Mesenchymal stem cell (in vitro differentiated cells and primary cell): ENCODE results near the gene CRYL1.

ENCODE experiments used
- DNase-seq: peaks from one replicate; pipeline ENCODE4 v3.0.0-alpha.2; 2013
- H2AFZ ChIP-seq: one replicate; pipeline ENCODE4 v1.6.1; 2013; ENCODE audit warnings: low read depth, mild to moderate bottlenecking, control low read depth, inconsistent platforms, low read length, moderate library complexity
- H2AK5ac ChIP-seq: 2 replicates; pipeline ENCODE4 v1.6.1; 2013; ENCODE audit warnings: low read length, moderate library complexity, mild to moderate bottlenecking, inconsistent platforms; ENCODE audit not compliant: severe bottlenecking
- H2BK120ac ChIP-seq: one replicate; pipeline ENCODE4 v1.6.1; 2013; ENCODE audit warnings: low read depth, mild to moderate bottlenecking, inconsistent platforms, low read length, moderate library complexity
- H2BK12ac ChIP-seq, 2 experiments: one replicate each; pipeline ENCODE4 v1.6.1; 2013; ENCODE audit warnings: inconsistent platforms in 2 of 2, low read length in 2 of 2, mild to moderate bottlenecking in 2 of 2, moderate library complexity in 2 of 2, control low read depth in 1 of 2
- H2BK15ac ChIP-seq: one replicate; pipeline ENCODE4 v1.6.1; 2013; ENCODE audit warnings: mild to moderate bottlenecking, low read depth, inconsistent platforms; ENCODE audit not compliant: poor library complexity, severe bottlenecking
- H2BK5ac ChIP-seq: 2 replicates; pipeline ENCODE4 v1.6.1; 2013; ENCODE audit warnings: low read depth, mild to moderate bottlenecking, low read length, control low read depth, inconsistent platforms; ENCODE audit not compliant: poor library complexity, severe bottlenecking
- H3K14ac ChIP-seq, 2 experiments: one replicate each; pipeline ENCODE4 v1.6.1; 2013; ENCODE audit warnings: inconsistent platforms in 2 of 2, low read length in 2 of 2, control low read depth in 1 of 2, mild to moderate bottlenecking in 1 of 2, moderate library complexity in 1 of 2
- H3K18ac ChIP-seq, 2 experiments: one replicate each; pipeline ENCODE4 v1.6.1; 2013; ENCODE audit warnings: inconsistent platforms in 2 of 2, low read length in 2 of 2, control low read depth in 1 of 2, low read depth in 1 of 2, mild to moderate bottlenecking in 1 of 2
- H3K23ac ChIP-seq, 2 experiments: one replicate each; pipeline ENCODE4 v1.6.1; 2013; ENCODE audit warnings: inconsistent platforms in 2 of 2, low read length in 2 of 2, mild to moderate bottlenecking in 2 of 2, moderate library complexity in 2 of 2, control low read depth in 1 of 2
- H3K27ac ChIP-seq: 2 replicates; pipeline ENCODE4 v1.5.1; 2013; ENCODE audit warnings: mild to moderate bottlenecking, moderate library complexity, low read length, control low read depth, inconsistent platforms; ENCODE audit not compliant: poor library complexity, severe bottlenecking
- H3K27me3 ChIP-seq, 2 experiments: 2 replicates each; pipeline versions ENCODE4 v1.6.1 to v1.7.0; 2013; ENCODE audit warnings: low read length in 2 of 2, mild to moderate bottlenecking in 2 of 2, moderate library complexity in 2 of 2, control low read depth in 1 of 2, inconsistent platforms in 1 of 2; ENCODE audit not compliant: control insufficient read depth in 1 of 2, insufficient read depth in 1 of 2
- H3K36me3 ChIP-seq, 2 experiments: 2 replicates each; pipeline versions ENCODE4 v1.6.1 to v1.7.0; 2013; ENCODE audit warnings: low read length in 2 of 2, control low read depth in 1 of 2, inconsistent platforms in 1 of 2, low read depth in 1 of 2, mild to moderate bottlenecking in 1 of 2; ENCODE audit not compliant: insufficient read depth in 2 of 2, control insufficient read depth in 1 of 2
- H3K4ac ChIP-seq, 2 experiments: one replicate each; pipeline ENCODE4 v1.6.1; 2013; ENCODE audit warnings: inconsistent platforms in 2 of 2, low read length in 2 of 2, mild to moderate bottlenecking in 2 of 2, moderate library complexity in 2 of 2, control low read depth in 1 of 2, low read depth in 1 of 2
- H3K4me1 ChIP-seq: 2 replicates; pipeline ENCODE4 v1.6.1; 2013; ENCODE audit warnings: low read depth, low read length, control low read depth; ENCODE audit not compliant: control insufficient read depth, insufficient read depth
- H3K4me2 ChIP-seq: 2 replicates; pipeline ENCODE4 v1.6.1; 2013; ENCODE audit warnings: low read length, mild to moderate bottlenecking, inconsistent platforms; ENCODE audit not compliant: poor library complexity, severe bottlenecking
- H3K4me3 ChIP-seq, 2 experiments: 2 replicates each; pipeline versions ENCODE4 v1.5.1 to v1.7.0; 2013; ENCODE audit warnings: low read length in 2 of 2, mild to moderate bottlenecking in 2 of 2, control low read depth in 1 of 2, low read depth in 1 of 2; ENCODE audit not compliant: insufficient read depth in 1 of 2
- H3K79me1 ChIP-seq: replicated peaks from 2 replicates; pipeline ENCODE4 v1.6.1; 2013; ENCODE audit warnings: mild to moderate bottlenecking, control low read depth, low read length, inconsistent platforms; ENCODE audit not compliant: poor library complexity, severe bottlenecking
- H3K9ac ChIP-seq: 2 replicates; pipeline ENCODE4 v1.7.0; 2013; ENCODE audit warnings: mild to moderate bottlenecking, low read length, moderate library complexity
- H3K9me3 ChIP-seq: 2 replicates; pipeline ENCODE4 v1.7.0; 2013; ENCODE audit warnings: mild to moderate bottlenecking, low read length; ENCODE audit not compliant: control insufficient read depth
- H4K8ac ChIP-seq: one replicate; pipeline ENCODE4 v1.6.1; 2013; ENCODE audit warnings: inconsistent platforms, mild to moderate bottlenecking, low read length, moderate library complexity
- H4K91ac ChIP-seq: one replicate; pipeline ENCODE4 v1.6.1; 2013; ENCODE audit warnings: mild to moderate bottlenecking, low read length, inconsistent platforms
- WGBS: methylation state at CpG from one replicate; pipeline ENCODE4 v1.1.7; 2013; ENCODE audit warnings: mixed read lengths; 5-methylcytosine and 5-hydroxymethylcytosine counted together

The CRYL1 gene

DNA sequence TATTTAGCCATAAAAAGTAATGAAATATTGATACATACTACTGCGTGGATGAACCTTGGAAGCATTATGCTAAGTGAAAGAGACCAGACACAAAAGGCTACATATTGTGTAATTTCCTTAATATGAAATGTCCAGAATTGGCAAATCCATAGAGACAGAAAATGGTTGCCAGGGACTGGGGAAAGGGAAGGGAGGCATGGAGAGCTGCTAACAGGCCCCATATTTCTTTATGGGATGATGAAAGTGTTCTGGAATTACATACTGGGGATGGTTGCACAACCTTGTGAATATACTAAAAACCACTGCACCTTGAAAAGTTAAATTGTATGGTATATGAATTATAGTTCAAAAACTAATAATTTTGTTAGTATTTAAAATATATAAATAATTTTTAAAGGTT, 44.9 kb upstream of the CRYL1 start:
- no peak overlapping the region for H3K23ac ChIP-seq
- no peaks in the 10 kb centered on the region for H3K27me3 ChIP-seq
- H3K27ac ChIP-seq: no peak overlapping the region
- no peak overlapping the region for H3K4me3 ChIP-seq
- no peak overlapping the region for H2AK5ac ChIP-seq
- peak; percentile 33 for DNase-seq
- H4K8ac ChIP-seq: no peak overlapping the region
- peaks cover 2 to 5% of the 10 kb centered on the region in 2 experiments for H3K36me3 ChIP-seq
- no peak overlapping the region for H2BK5ac ChIP-seq
- H3K14ac ChIP-seq: no peak overlapping the region
- no peak overlapping the region for H2BK12ac ChIP-seq
- no peak overlapping the region for H2BK15ac ChIP-seq
- H3K79me1 ChIP-seq: peaks cover 11% of the 10 kb centered on the region
- H4K91ac ChIP-seq: no peak overlapping the region
- no peak overlapping the region for H3K18ac ChIP-seq
- no peak overlapping the region for H2AFZ ChIP-seq
- no peak overlapping the region for H3K9ac ChIP-seq
- no peak overlapping the region for H3K4me2 ChIP-seq
- H3K4me1 ChIP-seq: peaks cover 2% of the 10 kb centered on the region
- no peak overlapping the region for H3K4ac ChIP-seq
- no peak overlapping the region for H2BK120ac ChIP-seq
- WGBS: 100% methylated on average over 1 of the region's 1 CpG
- peaks cover 6% of the 10 kb centered on the region for H3K9me3 ChIP-seq

DNA sequence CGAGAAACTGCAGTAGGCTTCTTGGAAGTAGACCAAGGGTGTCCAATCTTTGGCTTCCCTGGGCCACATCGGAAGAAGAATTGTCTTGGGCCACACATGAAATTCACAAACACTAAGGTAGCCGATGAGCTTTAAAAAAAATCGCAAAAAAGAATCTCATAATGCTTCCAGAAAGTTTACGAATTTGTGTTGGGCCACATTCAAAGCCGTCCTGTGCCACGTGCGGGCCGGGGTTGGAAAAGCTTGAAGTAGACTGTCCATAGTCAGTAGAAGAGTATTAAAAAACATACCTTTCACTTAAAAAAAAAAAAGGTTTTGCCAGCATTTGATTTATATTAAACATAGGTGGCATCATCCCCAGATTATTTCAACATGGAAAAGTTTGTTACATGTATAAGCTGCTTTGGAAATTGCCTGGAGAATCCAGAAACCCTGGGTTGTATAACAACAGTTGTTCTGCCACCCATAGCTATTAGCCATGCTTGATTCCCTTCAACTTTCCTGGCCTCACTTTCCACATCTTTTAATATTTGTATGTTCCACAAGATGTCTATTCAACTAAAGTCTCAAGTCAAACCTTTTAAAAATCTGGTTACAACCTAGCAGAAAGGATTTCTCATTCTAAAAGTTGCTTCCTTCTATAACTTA, 42.3 kb upstream of the CRYL1 start:
- no peak overlapping the region for H2BK120ac ChIP-seq
- no peaks in the 10 kb centered on the region for H3K36me3 ChIP-seq

DNA sequence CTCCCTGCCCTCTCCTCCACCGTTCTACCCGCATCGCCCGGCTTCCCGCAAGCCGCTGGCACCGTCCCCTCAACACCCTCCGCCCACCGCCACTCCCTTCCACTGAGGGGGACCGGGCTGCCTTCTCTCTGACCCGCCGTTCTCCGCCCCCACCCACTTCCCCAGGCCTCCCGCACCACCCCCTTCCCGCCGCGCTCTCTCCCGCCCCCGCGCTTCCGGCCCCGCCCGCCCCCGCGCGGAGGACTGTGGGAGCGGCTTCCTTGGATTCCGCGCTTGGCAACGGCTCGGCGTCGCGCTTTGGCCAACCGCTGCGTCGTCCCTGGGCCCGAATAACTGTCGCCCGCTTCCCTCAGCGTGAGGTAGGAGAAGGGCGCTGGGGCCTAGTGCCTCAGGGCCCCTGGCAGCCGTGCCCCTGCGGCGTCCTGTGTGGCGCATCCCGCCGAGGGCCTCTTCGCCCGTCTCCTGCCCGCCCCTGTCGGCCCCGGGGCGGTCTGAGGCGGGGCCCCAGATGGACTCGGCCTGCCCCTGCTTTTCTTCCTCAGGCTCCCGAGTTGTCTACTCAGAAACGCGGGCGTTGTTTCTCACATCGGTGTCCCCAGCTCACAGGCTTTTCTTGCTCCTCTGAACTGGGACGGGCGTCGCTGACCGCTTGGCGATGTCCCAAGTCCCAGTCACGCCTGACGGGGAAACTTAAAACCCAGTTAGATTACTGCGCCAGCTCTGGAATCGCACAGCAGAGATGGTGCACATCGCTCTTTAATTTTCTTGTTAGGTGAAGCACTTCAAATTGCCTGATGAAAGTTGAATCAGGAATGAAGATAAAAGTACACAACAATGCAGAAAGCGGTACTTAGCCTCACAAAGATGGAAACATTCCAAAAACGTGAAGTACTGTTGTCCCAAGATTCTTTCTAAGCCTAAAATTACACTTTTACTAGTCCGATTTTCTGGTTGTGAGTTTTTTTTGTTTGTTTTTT, 41.5 kb upstream of the CRYL1 start, which contains the start of gene IFT88:
IFT88 (plus strand) TSS at position 260 of the 977 bp plus-strand sequence. CDS start 7,229 bp downstream, outside the sequence.
- Histone ChIP-seq H3K4me1 (peaks cover 2% of the 10 kb centered on the region), H2BK120ac (peak within 1 kb of the TSS; percentile 97), H3K27me3 (no peaks in the 10 kb centered on the region), H3K23ac (peak within 1 kb of the TSS in 1 of 2 experiments; percentile 95), H3K9me3 (peaks cover 17% of the 10 kb centered on the region), H3K14ac (peak within 1 kb of the TSS in 1 of 2 experiments; percentile 100), H3K4me3 (peak within 1 kb of the TSS; percentile 78 to 94), H3K27ac (peak within 1 kb of the TSS; percentile 97), H3K4ac (peak within 1 kb of the TSS; percentile 85 to 94), H2AFZ (peak within 1 kb of the TSS; percentile 91), H2AK5ac (no peak within 1 kb of the TSS), H2BK12ac (peak within 1 kb of the TSS; percentile 71 to 98), H4K91ac (peak within 1 kb of the TSS; percentile 98), H4K8ac (peak within 1 kb of the TSS; percentile 98), H3K79me1 (peaks cover under 1% of the 10 kb centered on the region), H2BK15ac (peak within 1 kb of the TSS; percentile 95), H3K18ac (peak within 1 kb of the TSS; percentile 99 to 100), H3K36me3 (no peaks in the 10 kb centered on the region), H3K4me2 (peak within 1 kb of the TSS; percentile 80), H2BK5ac (peak within 1 kb of the TSS; percentile 94), H3K9ac (peak within 1 kb of the TSS; percentile 92)
- WGBS: 2% methylated on average over 71 of the region's 74 CpGs
- DNase-seq: peak; percentile 91

More for the DNA sequence above, 42.3 kb upstream of the CRYL1 start:
- no peak overlapping the region for H2BK5ac ChIP-seq
- H3K4me1 ChIP-seq: peaks cover 2% of the 10 kb centered on the region
- H3K4me3 ChIP-seq: peak overlapping the region in 1 of 2 experiments; percentile 78
- H4K8ac ChIP-seq: no peak overlapping the region
- H3K27me3 ChIP-seq: no peaks in the 10 kb centered on the region
- WGBS: 84% methylated on average over 5 of the region's 9 CpGs
- no peak overlapping the region for H3K4ac ChIP-seq
- peaks cover 3% of the 10 kb centered on the region for H3K79me1 ChIP-seq
- no peak overlapping the region for H4K91ac ChIP-seq
- no peak overlapping the region for H2AFZ ChIP-seq
- no peak overlapping the region for H2BK12ac ChIP-seq
- H3K14ac ChIP-seq: no peak overlapping the region
- H3K9me3 ChIP-seq: peaks cover 17% of the 10 kb centered on the region
- H3K4me2 ChIP-seq: peak overlapping the region; percentile 80
- peak; percentile 13 for DNase-seq
- peak overlapping the region; percentile 97 for H3K27ac ChIP-seq
- H2AK5ac ChIP-seq: no peak overlapping the region
- H2BK15ac ChIP-seq: no peak overlapping the region
- H3K18ac ChIP-seq: no peak overlapping the region
- H3K9ac ChIP-seq: peak overlapping the region; percentile 92
- H3K23ac ChIP-seq: no peak overlapping the region
